ENCODE results near the gene RCAN2.

DNA sequence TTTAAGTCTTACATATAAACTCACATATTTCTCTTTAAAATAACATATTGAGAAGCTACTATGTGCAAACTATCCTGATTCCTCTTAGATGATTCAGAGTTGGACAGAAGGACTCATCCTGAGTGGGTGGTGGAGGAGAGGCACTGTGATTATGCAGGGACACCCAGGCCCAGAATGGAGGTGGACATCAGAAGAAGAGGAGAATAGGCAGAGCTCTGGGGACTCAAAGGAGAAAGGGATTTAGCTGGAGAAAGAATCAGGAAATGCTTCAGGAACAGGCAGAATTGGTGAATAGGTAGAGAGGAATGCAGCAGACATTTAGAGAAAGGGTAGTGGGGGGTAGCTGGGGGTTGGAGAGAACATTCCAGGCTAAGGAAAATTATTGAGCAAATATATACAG, 17.4 kb downstream of the RCAN2 start:
- TF ChIP-seq POLR2AphosphoS5 (IDR thresholded peaks at IDR 0.05; ENCODE audit: low read depth) (no peak), EZH2phosphoT487 (IDR thresholded peaks at IDR 0.05; ENCODE audit: unreplicated experiment) (no peak)
- TF ChIP-seq, protein P1, sequence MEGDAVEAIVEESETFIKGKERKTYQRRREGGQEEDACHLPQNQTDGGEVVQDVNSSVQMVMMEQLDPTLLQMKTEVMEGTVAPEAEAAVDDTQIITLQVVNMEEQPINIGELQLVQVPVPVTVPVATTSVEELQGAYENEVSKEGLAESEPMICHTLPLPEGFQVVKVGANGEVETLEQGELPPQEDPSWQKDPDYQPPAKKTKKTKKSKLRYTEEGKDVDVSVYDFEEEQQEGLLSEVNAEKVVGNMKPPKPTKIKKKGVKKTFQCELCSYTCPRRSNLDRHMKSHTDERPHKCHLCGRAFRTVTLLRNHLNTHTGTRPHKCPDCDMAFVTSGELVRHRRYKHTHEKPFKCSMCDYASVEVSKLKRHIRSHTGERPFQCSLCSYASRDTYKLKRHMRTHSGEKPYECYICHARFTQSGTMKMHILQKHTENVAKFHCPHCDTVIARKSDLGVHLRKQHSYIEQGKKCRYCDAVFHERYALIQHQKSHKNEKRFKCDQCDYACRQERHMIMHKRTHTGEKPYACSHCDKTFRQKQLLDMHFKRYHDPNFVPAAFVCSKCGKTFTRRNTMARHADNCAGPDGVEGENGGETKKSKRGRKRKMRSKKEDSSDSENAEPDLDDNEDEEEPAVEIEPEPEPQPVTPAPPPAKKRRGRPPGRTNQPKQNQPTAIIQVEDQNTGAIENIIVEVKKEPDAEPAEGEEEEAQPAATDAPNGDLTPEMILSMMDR (conservative IDR thresholded peaks at IDR 0.05; ENCODE audit: low read depth in 2 of 2) = no peak
